ENCODE data around the gene MANBA. TPM values are rescaled to one million over a fixed set of nuclear protein-coding genes. Genes with fewer than 3 reads are reported as not detected.

Gene MANBA
- total RNA-seq, 3 donors from 2014 or later (not counting 1 experiment from before 2014, with no cell fraction given), result 38.1 to 43.2 (median 40.8) TPM

DNA sequence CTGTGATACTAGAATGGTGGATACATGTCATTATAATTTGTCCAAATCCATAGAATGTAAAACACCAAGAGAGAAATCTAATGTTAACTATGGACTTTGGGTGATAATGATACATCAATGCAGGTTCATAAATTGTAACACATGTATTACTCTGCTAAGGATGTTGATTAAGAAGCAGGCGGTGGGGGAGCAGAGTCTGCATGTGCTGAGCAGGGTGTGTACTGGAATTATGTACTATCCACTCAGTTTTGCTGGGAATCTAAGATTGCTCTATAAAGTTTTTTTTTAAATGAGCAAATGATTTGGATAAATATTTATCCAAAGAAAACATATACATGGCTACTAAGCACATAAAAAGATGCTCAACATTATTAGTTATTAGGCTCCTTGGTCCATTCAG is 15.0 kb upstream of the MANBA start:
- Mint-ChIP-seq H3K4me3 (no peak overlapping the region), H3K27ac (no peak overlapping the region), H3K9me3 (no peaks in the 10 kb centered on the region), H3K4me1 (no peaks in the 10 kb centered on the region), H3K27me3 (ENCODE audit: low read depth in 2 of 2) (peaks cover 0 to 2% of the 10 kb centered on the region in 2 donors), H3K36me3 (no peaks in the 10 kb centered on the region)
- TF ChIP-seq, protein P1, sequence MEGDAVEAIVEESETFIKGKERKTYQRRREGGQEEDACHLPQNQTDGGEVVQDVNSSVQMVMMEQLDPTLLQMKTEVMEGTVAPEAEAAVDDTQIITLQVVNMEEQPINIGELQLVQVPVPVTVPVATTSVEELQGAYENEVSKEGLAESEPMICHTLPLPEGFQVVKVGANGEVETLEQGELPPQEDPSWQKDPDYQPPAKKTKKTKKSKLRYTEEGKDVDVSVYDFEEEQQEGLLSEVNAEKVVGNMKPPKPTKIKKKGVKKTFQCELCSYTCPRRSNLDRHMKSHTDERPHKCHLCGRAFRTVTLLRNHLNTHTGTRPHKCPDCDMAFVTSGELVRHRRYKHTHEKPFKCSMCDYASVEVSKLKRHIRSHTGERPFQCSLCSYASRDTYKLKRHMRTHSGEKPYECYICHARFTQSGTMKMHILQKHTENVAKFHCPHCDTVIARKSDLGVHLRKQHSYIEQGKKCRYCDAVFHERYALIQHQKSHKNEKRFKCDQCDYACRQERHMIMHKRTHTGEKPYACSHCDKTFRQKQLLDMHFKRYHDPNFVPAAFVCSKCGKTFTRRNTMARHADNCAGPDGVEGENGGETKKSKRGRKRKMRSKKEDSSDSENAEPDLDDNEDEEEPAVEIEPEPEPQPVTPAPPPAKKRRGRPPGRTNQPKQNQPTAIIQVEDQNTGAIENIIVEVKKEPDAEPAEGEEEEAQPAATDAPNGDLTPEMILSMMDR (IDR thresholded peaks at IDR 0.05), result no peak
- Histone ChIP-seq H3K4me1 (ENCODE audit: control insufficient read depth, insufficient read depth, low read length) (no peaks in the 10 kb centered on the region), H3K9me3 (ENCODE audit: control insufficient read depth, insufficient read depth, low read length) (no peaks in the 10 kb centered on the region), H3K27ac (ENCODE audit: low read length) (no peak overlapping the region), H3K36me3 (ENCODE audit: control insufficient read depth, insufficient read depth, low read length) (no peaks in the 10 kb centered on the region), H3K27me3 (ENCODE audit: control insufficient read depth, insufficient read depth, low read length) (no peaks in the 10 kb centered on the region), H3K4me3 (ENCODE audit: low read length) (no peak overlapping the region)
- no peak for DNase-seq
- intact Hi-C loops (cut with micrococcal nuclease), result no loop called here
- no peak for ATAC-seq
- WGBS (ENCODE audit: insufficient coverage), result 100% methylated on average over 1 of the region's 1 CpG

DNA sequence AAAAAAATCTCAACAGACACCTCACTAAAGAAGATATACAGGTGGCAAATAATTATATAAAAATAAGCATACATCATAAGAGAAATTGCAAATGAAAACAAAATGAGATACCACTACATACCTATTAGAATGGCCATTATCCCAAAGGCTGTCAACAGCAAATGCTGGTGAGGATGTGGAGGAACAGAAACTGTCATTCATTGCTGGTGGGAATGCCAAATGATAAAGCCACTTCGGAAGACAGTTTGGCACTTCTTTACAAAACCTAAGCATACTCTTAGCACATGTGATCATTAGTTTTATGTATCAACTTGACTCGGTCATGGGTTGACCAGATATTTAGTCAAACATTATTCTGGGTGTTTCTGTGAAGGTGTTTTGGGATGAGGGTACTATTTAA is 13.5 kb upstream of the MANBA start:
- Histone ChIP-seq H3K9me3 (ENCODE audit: control insufficient read depth, insufficient read depth, low read length) (no peaks in the 10 kb centered on the region), H3K4me3 (ENCODE audit: low read length) (no peak overlapping the region), H3K27ac (ENCODE audit: low read length) (no peak overlapping the region), H3K36me3 (ENCODE audit: control insufficient read depth, insufficient read depth, low read length) (no peaks in the 10 kb centered on the region), H3K27me3 (ENCODE audit: control insufficient read depth, insufficient read depth, low read length) (no peaks in the 10 kb centered on the region), H3K4me1 (ENCODE audit: control insufficient read depth, insufficient read depth, low read length) (no peaks in the 10 kb centered on the region)
- no peaks in the 10 kb centered on the region for H3K9me3 Mint-ChIP-seq
- H3K36me3 Mint-ChIP-seq, result no peaks in the 10 kb centered on the region
- H3K4me1 Mint-ChIP-seq, result no peaks in the 10 kb centered on the region
- TF ChIP-seq, protein P1 (IDR thresholded peaks at IDR 0.05), result no peak
- DNase-seq (no peak), ATAC-seq (no peak)
- H3K4me3 Mint-ChIP-seq, result no peak overlapping the region
- no peak overlapping the region for H3K27ac Mint-ChIP-seq
- intact Hi-C loops (cut with micrococcal nuclease), result no loop called here
- H3K27me3 Mint-ChIP-seq (ENCODE audit: low read depth in 2 of 2), result peaks cover 2 to 10% of the 10 kb centered on the region in 2 donors
- 68% methylated on average over 2 of the region's 2 CpGs for WGBS (ENCODE audit: insufficient coverage)

DNA sequence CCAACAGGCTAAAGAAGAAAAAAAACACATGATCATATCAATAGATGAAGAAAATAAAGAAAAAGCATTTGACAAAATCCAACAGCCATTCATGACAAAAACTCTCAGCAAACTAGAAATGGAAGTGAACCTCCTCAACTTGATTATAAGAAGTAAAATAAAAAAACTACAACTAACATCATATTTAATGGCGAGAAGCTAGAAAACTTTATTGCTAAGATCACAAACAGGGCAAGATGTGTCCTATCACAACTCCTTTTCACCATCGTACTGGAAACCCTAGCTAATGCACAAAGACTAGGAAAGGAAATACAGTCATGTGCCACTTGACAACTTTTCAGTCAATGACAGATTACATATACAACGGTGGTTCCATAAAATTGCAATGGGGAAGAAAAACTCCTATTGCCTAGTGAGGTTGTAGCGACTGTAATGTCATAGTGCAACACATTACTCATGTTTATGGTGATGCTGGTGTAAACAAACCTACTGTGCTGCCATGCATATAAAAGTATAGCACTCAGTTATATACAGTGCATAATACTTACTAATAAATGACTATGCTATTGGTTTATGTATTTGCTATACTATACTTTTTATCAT is 12.1 kb upstream of the MANBA start:
- Histone ChIP-seq H3K9me3 (ENCODE audit: control insufficient read depth, insufficient read depth, low read length) (no peaks in the 10 kb centered on the region), H3K36me3 (ENCODE audit: control insufficient read depth, insufficient read depth, low read length) (no peaks in the 10 kb centered on the region), H3K27me3 (ENCODE audit: control insufficient read depth, insufficient read depth, low read length) (no peaks in the 10 kb centered on the region), H3K4me1 (ENCODE audit: control insufficient read depth, insufficient read depth, low read length) (no peaks in the 10 kb centered on the region), H3K27ac (ENCODE audit: low read length) (no peak overlapping the region), H3K4me3 (ENCODE audit: low read length) (no peak overlapping the region)
- TF ChIP-seq, protein P1 (IDR thresholded peaks at IDR 0.05), result no peak
- no peaks in the 10 kb centered on the region for H3K9me3 Mint-ChIP-seq
- 70% methylated on average over 3 of the region's 4 CpGs for WGBS (ENCODE audit: insufficient coverage)
- intact Hi-C loops (cut with micrococcal nuclease), result no loop called here
- H3K36me3 Mint-ChIP-seq, result no peaks in the 10 kb centered on the region
- H3K27ac Mint-ChIP-seq, result no peak overlapping the region
- ATAC-seq (no peak), DNase-seq (no peak)
- no peaks in the 10 kb centered on the region for H3K4me1 Mint-ChIP-seq
- H3K4me3 Mint-ChIP-seq, result no peak overlapping the region
- peaks cover 0 to 10% of the 10 kb centered on the region in 2 donors for H3K27me3 Mint-ChIP-seq (ENCODE audit: low read depth in 2 of 2)

DNA sequence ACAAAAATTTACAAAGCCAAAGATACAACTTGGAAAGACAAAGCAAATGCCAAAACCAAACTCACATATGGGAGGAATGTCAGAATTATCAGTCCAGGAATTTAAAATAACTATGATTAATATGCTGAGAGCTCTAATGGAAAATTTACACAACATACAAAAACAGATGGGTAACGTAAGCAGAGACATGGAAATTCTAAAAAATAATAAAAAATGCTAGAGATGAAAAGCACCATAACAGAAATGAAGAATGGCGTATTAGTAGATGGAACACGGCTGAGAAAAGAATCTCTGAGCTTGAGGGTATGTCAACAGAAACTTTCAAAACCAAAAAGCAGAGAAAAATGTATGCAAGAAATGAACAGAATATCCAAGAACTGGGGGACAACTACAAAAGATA is 4.1 kb upstream of the MANBA start:
- Mint-ChIP-seq H3K4me1 (peaks cover 14% of the 10 kb centered on the region in 2 donors), H3K9me3 (no peaks in the 10 kb centered on the region), H3K4me3 (no peak overlapping the region), H3K27me3 (ENCODE audit: low read depth in 2 of 2) (peaks cover 3 to 9% of the 10 kb centered on the region in 2 donors), H3K27ac (no peak overlapping the region), H3K36me3 (no peaks in the 10 kb centered on the region)
- TF ChIP-seq, protein P1 (IDR thresholded peaks at IDR 0.05), result no peak
- intact Hi-C loops (cut with micrococcal nuclease), result no loop called here
- H3K36me3 ChIP-seq (ENCODE audit: control insufficient read depth, insufficient read depth, low read length), result no peaks in the 10 kb centered on the region
- H3K4me3 ChIP-seq (ENCODE audit: low read length), result no peak overlapping the region
- no peaks in the 10 kb centered on the region for H3K27me3 ChIP-seq (ENCODE audit: control insufficient read depth, insufficient read depth, low read length)
- 96% methylated on average over 3 of the region's 3 CpGs for WGBS (ENCODE audit: insufficient coverage)
- DNase-seq, result no peak
- ATAC-seq, result no peak
- peaks cover 10% of the 10 kb centered on the region for H3K4me1 ChIP-seq (ENCODE audit: control insufficient read depth, insufficient read depth, low read length)
- no peaks in the 10 kb centered on the region for H3K9me3 ChIP-seq (ENCODE audit: control insufficient read depth, insufficient read depth, low read length)
- H3K27ac ChIP-seq (ENCODE audit: low read length), result no peak overlapping the region
